Measurements from ENCODE around the gene AAMP.
"Not testable (repeated sequence)": the region's sequence is repeated elsewhere in the genome, so short reads cannot be mapped to it uniquely, and the experiment has no call there.

AAMP gene

DNA sequence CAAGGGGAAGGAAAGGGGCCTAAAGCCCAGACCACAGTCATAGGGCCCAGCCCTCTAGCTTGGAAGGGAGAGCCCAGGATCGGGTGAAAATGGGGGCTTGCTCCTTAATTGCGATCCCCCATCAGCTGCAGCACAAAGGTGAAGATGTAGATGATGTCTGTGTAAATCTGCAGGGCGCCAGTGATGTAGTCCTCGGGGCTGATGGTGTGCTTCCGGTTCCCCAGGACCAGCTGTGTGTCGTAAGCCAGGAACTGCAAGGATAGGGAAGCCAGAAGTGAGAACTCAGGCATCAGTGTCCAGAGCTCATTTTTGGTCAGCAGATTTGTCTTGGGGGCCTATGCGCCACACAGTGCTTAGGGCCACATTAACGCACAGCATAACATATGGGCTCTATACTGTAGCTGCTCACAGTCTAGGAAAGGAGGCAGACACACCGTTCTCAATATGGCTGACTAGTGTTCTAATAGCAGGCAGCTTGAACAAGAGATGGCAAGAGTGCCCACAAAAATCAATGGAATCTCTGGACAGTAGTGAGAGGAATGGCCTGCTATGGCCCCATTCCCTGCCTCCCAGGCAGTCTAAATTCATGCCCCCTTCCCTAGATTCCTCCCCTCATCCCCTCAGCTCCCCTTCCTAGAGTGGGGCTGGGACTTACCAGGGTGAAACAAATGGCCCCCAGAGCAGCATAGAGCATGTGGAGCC lies 5.6 kb upstream of the AAMP start:
- no peak for DNase-seq (ENCODE audit: low read depth, low spot score)

DNA sequence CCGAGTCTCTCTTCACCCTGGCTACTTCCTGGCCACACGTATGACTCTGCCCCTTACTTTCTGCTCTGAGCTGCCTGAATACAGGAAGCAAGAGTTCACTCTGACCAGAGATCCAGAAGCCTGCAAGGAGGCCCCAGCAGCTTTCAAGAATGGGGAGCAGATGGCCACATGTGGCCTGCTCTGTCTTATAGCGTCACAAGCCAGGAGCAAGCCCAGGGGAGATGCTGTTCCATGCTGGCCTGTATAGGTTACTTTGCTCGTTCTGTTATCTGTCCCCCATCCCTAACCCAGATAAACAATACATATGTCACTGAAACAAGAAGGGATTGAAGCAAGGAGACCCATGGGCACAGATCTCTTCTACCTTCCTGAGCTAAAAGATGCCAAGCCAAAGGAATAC lies 4.6 kb upstream of the AAMP start:
- DNase-seq (ENCODE audit: low read depth, low spot score), result no peak

DNA sequence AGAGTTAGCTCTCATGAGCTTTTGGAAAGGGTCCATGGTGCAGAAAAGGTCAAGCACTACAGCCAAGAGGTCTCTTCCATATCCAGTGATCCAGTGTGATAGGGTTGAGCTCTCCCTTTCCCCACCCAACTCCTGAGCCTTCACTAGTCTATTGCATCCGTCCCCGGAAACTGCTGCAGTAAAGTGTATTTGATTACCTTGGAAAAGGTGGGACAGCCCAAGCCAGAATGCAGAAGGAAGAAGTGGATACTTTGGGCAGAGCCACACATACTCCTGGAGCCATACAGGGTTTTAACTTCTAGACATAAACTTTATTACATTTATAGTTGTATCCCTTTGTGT lies 3.9 kb upstream of the AAMP start:
- DNase-seq (ENCODE audit: low read depth, low spot score), result no peak

DNA sequence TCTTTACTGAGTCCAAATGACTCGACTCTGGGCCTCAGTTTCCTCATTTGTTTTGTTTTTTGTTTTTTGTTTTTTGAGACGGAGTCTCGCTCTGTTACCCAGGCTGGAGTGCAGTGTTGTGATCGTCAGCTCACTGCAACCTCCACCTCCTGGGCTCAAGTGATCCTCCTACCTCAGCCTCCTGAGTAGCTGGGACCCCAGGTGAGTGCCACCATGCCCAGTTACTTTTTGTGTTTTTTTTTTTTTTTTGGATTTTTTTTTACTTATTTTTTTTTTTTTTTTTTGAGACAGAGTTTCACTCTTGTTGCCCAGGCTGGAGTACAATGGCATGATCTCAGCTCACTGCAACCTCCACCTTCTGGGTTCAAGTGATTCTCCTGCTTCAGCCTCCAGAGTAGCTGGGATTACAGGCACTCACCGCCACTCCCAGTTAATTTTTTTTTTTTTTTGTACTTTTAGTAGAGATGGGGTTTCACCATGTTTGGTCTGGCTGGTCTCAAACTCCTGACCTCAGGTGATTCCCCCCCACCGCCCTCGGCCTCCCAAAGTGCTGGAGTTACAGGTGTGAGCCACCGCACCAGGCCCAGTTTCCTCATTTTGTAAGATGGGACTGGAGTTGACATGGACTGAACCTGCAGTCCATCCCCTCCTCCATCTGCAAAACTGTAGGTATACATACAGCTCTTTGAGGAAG lies 3.4 kb upstream of the AAMP start:
- not testable (repeated sequence) for DNase-seq (ENCODE audit: low read depth, low spot score)

DNA sequence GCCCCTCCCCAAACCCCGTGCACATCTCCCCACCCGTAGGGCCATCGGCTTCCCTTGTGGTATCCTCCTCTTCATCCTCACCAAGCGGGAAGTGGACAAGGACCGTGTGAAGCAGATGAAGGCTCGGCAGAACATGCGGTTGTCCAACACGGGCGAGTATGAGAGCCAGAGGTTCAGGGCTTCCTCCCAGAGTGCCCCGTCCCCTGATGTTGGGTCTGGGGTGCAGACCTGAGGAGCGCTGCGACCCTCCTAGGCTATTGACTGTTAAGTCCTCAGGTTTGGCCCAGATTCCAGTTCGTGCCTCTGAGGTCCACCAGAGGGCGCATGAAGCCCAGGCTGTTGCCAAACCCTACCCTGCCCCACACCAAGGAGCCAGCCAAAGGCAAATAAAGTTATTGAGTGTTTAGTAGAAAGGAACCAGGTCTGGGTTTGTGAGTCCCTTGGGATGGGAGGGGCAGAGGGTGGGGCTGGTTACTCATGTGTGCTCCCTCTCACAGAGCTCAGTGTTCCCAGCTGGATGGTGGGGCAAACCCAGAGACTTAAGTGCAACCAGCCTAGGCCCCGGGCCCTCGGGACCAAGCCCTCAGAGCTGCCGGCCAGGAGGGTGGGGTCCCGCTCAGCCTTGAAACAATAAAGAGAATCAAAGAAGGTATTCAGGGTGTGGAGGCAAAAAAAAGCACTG lies 2.7 kb upstream of the AAMP start:
- no peak for DNase-seq (ENCODE audit: low read depth, low spot score)

DNA sequence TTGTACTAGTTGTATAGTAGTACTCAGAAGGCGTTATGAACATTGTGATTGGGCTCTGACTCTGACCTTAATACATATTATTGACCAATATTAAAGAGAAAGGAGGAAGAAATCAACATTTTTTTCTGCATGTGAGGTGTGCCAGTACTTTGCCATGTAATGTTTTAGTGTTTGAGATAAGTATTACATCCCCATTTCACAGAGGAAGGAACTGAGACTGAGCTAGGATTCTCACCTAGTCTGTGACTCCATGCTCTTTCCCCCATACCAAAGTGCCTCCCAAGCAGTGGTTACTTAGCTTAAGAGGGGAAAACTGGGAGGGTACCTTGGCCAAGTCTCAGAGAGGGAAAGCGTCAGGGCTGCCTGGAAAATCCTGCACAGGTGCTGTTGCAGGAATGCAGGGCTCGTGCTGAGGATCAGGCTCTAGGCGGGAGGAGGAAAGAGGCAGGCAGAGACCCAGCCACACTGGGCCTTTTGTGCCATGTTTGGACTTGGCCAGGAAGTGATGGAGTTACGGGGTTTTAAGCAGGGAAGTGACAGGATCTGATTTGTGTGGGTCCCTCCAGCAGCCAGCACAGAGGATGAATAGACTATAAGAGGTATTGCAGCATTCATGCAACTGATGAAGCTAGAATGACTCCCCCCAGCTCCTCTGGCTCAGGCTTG lies 2.1 kb upstream of the AAMP start:
- no peak for DNase-seq (ENCODE audit: low read depth, low spot score)

DNA sequence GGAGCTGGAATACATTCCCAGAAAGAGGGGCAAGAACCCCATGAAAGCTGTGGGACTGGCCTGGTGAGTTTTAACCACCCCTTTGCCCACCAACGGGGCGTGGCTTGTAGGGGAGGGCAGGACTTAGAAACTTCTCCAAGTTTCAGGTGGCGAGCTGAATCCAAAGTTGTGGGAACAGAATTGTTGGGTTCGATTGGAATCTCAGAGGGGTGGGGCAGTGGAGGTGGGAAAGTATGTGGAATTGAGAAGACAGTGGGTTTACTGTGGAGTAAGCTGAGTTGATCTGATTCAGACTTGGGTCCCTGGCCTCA lies 1.5 kb upstream of the AAMP start:
- no peak for DNase-seq (ENCODE audit: low read depth, low spot score)

DNA sequence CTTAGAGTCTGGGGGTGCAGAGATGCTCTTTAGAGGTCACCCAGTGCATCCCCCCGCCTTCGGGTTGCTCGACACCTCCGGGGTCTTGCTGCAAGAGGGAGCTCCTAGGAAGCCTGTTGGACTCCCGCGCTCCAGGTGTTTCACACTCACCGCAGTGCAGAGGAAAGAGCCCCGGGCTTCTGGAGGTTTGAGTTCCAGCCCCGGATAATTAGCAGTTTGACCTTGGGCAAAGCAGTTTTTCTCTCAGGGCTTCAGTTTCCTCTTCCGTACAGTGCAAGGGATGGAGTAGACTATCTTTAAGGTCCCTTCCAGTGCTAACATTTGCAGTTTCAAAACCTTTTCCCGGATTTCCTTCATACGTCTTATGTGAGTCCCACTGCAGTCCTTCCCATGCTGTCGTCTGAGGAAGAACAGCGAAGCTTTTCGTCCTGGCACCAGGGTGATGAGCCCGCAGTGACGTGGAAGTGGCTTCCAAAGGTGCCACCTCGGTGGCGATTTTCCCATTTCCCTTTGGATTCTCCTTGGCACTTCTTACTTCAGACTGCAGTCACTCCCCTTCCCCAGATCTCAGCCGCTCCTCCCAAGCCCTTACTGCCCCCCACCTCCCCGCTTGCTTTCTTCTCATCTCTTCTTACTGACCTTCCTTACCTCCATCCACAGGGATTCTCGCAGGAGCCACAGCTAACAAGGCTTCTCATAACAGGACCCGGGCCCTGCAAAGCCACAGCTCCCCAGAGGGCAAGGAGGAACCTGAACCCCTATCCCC lies 967 bp upstream of the AAMP start:
- no peak for DNase-seq (ENCODE audit: low read depth, low spot score)

DNA sequence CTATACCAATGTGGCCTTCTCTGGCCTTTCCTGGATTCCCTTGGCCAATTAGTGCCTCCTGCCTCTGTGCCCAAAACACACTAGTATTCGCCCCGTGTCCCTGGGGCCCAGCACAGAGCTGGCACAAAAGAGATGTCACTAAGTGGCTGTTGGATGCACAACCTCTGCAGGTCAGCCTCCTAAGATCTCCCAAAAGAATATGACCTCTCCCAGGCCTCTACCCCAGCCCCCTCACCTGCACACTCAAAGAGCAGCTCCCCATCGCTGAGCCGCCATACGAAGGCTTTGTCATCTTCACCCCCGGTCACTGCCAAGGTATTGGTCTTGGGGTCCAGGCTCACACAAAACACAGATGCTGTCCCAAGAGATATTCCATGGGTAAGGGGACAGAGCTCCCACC lies 2.7 kb downstream of the AAMP start:
- DNase-seq (ENCODE audit: low read depth, low spot score), result no peak

DNA sequence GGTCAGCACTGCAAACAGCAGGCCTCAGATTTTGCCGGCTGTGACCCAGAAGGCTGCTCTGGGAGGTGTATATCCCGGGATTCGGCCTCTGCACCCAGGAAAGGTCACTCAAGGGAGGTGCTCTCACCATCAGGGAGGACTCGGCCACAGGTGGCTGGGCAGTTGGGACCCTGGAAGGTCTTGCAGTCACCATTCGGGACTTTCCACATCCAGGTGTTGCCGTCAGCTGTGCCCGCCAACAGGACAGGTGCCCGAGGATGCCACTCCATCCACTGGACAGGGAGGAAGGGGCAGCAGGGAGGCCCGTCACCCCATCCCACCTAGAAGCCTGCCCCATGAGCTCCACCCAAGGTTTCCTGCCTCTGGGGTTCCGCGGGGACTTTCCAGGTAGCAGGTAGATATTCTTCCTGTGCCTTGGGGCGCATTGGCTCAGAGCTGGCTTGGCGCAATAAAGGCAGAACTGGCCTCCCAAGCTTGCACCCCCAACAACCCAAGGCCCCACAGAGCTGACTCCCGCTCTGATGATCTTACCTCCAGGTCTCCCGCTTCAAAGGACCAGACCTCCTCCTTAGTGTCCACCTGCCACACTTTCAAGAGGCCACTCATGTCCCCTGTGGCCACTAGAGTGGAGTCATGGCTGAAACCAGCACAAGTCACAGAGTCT lies 3.5 kb downstream of the AAMP start:
- no peak for DNase-seq (ENCODE audit: low read depth, low spot score)

DNA sequence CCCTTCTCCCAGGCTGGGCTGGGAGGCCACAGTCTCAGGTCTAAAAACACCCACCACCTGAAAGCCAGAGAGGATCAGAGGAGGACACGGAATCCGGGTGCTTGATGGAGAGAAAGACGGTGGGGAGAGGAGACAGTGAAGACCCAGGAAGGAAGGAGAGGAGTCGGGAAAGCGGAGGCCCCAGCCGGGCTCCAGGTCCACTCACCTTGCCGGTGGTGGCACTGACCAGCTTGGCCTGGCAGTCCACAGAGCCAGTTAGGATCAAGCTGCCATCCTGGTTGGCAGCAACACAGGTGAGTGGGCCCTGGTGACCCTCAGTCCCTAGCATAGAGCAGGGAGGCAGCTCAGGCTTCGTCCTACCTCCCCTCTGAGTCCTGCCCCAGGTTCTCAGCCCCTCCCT lies 4.3 kb downstream of the AAMP start:
- no peak for DNase-seq (ENCODE audit: low read depth, low spot score)

DNA sequence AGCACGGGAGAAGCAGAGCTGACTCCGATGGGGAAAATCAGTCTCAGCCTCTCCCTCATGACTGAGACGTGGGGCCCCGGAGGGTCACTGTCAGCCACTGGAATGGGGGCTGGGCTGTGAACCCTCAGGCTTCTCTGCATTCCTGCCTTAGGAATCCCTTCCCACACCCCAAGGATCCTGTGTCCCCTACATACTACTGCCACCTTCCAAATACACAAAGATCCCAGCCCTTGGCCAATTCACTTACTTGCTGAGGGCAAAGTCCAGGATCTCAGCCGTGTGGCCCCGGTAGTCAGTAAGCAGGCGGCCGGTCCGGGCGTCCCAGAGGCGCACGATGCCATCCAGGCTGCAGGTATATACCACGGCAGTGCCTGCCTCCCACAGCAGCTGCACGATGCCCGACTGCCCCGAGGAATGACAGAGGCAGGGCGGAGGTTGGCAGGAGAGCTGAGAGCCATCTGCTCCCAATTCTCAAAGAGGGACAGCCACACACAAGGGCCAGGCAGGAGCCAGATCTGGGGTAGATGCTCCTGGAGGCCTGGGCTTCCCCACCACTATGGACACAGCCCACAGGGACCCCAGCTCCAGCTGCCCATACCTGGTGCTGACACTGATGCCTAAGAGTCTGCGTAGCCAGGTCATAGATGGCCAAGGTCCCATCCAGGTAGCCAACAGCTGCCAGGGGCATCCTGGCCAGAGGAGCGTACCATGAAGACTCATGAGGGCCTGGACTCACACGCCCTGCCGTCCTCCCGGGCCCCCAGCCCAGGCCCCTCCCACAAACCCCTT lies 5.0 kb downstream of the AAMP start:
- no peak for DNase-seq (ENCODE audit: low read depth, low spot score)

DNA sequence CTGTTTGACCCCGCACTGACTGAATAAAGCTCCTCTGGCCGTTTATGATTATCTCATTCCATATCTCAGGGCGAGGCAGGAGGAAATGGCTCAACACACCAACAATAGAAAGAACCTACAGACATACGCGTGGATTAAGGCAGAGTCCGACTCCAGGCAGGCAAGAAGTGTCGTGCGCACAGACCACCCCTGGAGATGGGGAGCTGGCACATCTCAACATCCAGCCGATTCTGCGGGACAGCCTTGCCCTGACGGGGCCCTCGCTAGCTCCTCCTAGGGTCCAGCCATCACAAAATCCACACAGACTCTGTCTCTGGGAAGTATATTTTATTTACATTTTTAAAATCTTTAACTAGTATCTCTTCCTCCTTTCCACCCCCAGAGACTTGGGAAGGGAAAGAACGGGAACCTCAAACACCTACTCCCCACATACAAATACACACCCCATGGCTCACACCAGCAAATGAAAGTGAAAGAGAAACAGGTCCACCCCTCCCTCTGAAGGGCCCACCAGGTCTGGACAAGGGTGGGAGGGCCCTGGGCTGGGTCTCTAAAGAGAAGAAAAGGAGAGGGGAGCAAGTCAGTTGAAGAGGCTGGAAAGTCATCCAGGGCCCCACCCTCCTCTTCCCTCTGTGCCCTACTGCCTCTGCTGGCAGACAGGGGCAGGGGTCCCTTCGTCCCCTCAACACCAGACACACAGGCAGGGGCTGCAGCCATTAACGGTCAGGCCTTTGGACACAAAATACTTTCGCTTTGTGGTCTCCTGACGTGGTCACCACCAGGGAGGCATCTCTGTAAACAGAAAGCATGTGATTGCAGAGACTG lies 5.9 kb downstream of the AAMP start:
- DNase-seq (ENCODE audit: low read depth, low spot score), result no peak

DNA sequence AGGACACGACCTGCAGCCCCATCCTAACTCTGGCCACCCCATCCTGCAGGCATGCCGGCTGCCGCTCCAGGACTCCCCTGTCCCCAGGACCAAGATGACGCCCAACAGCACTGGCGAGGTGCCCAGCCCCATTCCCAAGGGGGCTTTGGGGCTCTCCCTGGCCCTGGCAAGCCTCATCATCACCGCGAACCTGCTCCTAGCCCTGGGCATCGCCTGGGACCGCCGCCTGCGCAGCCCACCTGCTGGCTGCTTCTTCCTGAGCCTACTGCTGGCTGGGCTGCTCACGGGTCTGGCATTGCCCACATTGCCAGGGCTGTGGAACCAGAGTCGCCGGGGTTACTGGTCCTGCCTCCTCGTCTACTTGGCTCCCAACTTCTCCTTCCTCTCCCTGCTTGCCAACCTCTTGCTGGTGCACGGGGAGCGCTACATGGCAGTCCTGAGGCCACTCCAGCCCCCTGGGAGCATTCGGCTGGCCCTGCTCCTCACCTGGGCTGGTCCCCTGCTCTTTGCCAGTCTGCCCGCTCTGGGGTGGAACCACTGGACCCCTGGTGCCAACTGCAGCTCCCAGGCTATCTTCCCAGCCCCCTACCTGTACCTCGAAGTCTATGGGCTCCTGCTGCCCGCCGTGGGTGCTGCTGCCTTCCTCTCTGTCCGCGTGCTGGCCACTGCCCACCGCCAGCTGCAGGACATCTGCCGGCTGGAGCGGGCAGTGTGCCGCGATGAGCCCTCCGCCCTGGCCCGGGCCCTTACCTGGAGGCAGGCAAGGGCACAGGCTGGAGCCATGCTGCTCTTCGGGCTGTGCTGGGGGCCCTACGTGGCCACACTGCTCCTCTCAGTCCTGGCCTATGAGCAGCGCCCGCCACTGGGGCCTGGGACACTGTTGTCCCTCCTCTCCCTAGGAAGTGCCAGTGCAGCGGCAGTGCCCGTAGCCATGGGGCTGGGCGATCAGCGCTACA lies 7.0 kb downstream of the AAMP start:
- DNase-seq (ENCODE audit: low read depth, low spot score), result no peak

DNA sequence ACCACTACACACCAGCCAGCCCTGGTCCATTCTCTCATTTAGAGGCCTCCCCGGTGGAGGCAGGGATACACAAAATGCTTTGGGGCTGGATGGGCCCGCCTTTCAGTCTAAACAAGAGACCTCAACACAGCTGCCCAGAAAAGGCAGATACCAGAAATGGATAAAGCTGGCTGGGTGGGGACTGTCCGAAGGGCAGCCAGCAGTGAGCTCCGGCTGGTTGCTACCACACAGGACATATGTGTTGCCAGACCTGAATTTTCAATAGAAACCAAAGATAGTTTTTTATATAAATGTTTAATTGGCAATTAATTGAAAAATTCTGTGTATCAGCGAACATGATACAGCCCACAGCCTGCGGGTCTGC lies 7.7 kb downstream of the AAMP start:
- no peak for DNase-seq (ENCODE audit: low read depth, low spot score)

DNA sequence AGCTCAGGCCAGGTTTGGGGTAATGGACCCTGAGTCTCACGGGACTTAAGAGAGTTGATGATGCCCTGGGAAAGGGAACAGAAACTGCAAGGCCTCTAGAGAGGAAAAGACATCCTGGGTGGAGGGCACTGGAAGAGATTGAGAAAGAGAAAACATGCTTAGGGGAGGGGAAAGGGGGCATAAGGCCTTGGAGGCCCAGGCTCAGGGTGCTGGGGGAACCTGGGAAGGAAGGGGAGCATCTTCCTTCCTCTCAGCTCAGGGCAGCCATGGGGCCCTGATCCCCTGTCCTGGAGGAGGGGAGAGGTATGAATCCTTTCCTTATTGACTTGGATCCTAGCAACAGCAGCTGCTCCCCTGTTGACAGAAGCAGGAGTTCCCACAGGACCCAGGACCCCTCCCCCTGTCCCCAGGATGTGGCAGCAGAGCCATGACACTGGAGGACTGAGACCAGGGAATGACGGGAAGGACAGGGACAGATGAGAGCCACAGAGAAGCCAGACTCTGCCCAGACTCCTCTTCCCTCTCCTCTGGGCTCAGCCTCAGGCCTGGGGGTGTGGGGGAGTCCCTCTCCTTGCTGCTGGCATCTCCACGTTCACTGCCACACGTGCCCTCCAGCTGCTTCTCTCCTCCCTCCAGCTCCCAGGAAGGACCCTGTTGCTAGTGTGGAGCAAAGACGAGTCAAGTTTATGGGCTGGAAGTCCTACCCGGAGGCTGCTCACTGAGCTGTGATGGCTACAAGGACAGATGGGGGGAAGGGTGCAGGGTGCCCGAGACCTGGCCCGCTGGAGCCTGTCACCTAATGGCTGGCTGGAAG lies 8.3 kb downstream of the AAMP start:
- no peak for DNase-seq (ENCODE audit: low read depth, low spot score)

DNA sequence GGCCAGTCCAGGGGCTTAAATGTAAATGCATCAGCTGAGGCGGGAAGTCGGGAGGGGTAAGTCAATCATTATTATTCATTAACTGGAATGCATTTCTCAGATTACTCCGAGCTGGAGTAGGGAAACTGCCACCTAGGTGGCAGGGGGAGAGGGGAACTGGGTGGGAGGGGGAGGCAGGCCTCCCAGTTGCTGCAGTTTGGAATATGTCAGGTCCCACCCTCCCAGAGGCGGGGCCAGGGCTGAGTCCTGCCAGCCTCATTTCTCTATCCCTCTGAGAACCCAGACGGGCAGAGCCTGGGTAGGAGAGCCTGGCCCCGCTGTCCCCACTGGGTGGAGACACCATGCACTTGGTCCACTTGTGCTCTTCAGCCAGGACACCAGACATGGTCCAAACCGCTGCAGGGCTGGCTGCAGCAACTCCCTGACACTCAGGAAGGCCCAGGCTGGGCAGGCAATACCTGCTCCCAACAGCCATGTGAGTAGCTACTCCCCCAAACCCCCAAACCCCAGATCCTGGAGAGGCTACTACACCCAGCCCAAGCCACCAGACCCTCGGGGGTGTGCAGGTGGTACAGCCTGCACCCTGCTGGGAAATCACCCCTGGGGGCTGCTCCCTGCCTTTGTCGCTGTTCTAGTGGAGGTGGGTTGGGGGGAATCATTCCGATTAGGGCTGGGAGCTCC lies 9.1 kb downstream of the AAMP start, which contains the start of gene GPBAR1:
Gene GPBAR1, plus strand, starts transcription at position 274 of the 681 bp plus-strand sequence. CDS start 1,710 bp downstream, outside the sequence.
- DNase-seq (ENCODE audit: low read depth, low spot score), result peak; percentile 38
